ENCODE measurements around the gene SREBF1.

SREBF1 gene

DNA sequence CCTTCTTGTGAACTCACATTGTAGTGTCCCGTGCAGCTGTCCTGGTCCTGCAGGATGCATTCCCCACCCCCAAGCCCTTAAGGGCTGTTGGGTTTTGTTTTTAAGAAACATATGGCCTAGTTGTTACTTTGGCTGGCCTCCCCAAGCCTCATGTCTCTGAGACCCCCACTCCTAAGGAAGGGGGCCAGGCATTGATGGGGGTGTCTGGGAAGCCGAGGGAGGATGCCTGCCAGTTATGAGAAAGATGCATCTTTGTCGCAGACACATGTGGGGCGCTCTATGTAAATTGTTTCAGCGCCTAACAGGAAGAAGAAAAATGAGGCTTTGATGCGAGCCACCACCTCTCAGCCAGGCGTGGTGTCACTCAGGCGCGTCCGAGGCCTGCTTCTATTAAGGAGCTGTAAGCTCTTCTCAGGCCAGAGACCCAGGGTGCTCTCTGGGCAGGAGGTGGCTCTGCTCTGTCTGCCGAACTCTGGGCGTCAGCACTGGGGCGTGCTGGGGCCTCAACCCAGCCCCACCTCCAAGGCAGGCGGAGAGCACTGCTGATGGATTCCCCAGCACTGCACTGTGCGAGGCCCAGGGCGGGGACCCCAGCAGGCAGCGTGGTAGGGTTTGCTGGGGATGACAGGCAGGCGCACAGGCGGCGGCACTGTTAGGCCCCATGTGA, 70.6 kb downstream of the SREBF1 start:
- CTCF ChIA-PET: interaction anchor here (0.5 kb wide), 1 partner anchor 10 kb away, joined by 3 read pairs; no protein-coding TSS in a partner anchor

DNA sequence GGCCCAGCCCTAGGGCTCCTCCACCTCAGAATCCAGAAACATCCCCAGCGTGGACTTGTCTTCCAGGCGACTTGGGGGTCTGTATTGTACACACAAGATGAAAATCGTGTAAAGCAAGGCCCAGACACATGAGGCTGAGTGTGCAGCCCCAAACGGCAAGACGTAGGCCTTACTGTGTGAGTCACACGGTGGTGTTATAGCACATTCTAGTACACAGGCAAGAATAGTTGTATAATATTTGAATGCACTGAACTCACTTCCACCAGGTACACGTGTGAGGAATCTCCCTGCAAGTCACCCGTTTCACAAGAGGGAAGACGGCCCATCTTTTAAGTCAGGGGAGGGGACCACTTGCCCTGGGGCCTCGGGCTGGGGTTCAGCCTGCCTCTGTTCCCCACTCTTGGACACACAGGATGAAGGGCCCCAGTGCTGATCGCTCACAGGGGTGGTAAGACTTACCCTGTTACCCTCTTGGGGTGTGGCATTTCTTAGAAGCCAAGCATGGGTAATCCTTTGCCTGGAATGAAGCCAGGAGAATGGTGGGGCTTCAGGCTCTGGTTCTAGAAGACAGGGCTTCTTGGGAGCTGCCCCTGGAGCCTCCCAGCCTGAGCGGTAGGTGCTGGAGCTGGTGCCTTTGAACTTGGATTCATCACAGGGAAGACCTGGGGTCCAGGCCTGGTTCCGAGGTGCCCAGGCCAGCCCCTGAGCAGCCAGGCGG, 71.3 kb downstream of the SREBF1 start:
- DNase-seq (ENCODE audit: extremely low spot score): no peak
- TF ChIP-seq FOXM1 (IDR thresholded peaks at IDR 0.05; ENCODE audit: borderline replicate concordance): no peak
- TF ChIP-seq ARNT (IDR thresholded peaks at IDR 0.05): no peak
- TF ChIP-seq FOXK2 (IDR thresholded peaks at IDR 0.05): no peak
- no peak for TF ChIP-seq CTBP1 (IDR thresholded peaks at IDR 0.05; ENCODE audit: borderline replicate concordance)
- TF ChIP-seq BHLHE40 (IDR thresholded peaks at IDR 0.05; ENCODE audit: borderline replicate concordance): no peak
- TF ChIP-seq FOXA1 (IDR thresholded peaks at IDR 0.05): no peak
- ChIA-PET POLR2A (no interaction called here), CTCF (no interaction called here)

More for the DNA sequence above, 70.6 kb downstream of the SREBF1 start:
- POLR2A ChIA-PET: no interaction called here
- no peak for TF ChIP-seq ARNT (IDR thresholded peaks at IDR 0.05)
- TF ChIP-seq LEF1 (IDR thresholded peaks at IDR 0.05; ENCODE audit: borderline replicate concordance): no peak
- no peak for TF ChIP-seq TARDBP (IDR thresholded peaks at IDR 0.05)
- no peak for TF ChIP-seq SP1 (IDR thresholded peaks at IDR 0.05)
- no peak for TF ChIP-seq FOXM1 (IDR thresholded peaks at IDR 0.05; ENCODE audit: borderline replicate concordance)
- TF ChIP-seq ZNF384 (IDR thresholded peaks at IDR 0.05): no peak
- no peak for TF ChIP-seq BHLHE40 (IDR thresholded peaks at IDR 0.05; ENCODE audit: borderline replicate concordance)
- TF ChIP-seq L3MBTL2 (conservative IDR thresholded peaks at IDR 0.05): no peak
- no peak for TF ChIP-seq ELF4 (IDR thresholded peaks at IDR 0.05)
- DNase-seq (ENCODE audit: extremely low spot score): no peak

DNA sequence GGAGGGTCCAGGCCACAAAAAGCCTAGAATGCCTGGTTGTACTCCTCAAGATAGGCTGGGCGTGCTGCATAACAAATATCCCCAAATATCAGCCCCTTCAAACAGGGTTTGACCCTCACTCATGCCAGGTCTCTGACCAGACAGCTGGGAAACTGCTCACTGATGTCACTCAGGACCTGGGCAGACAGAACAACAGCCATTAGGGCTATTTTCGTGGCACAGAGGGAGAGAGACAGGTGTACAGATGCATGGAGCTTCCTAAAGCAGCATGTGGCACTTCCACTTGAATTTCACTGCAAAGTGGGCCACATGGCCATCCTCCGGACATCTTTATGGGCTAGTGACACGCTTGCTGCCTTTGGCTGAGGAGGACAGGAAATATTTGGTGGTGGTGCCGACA, 73.1 kb downstream of the SREBF1 start:
- DNase-seq (ENCODE audit: extremely low spot score): no peak
- ChIA-PET CTCF (no interaction called here), POLR2A (no interaction called here)
- no peak for TF ChIP-seq LEF1 (IDR thresholded peaks at IDR 0.05; ENCODE audit: borderline replicate concordance)

DNA sequence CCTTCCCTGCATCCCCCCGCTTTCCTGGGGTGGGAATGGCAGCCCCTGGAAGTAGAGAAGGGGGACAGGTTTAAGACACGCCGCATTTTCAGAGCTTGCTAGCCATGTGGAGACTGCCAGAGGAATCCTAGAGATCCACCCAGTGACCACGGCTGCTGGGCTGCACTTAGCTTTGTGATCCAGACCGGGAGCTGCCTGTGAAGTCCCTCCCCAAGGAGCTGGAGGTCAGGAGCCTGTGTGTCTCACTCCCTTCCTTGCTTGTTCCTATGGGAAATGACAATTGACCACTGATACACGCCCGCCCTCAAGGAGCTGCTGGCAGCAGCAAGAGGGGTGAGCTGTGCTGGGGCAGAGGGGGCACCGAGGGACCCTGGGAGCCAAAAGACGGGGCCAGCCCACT, 73.7 kb downstream of the SREBF1 start:
- TF ChIP-seq SUZ12 (IDR thresholded peaks at IDR 0.05): no peak
- TF ChIP-seq ARNT (IDR thresholded peaks at IDR 0.05): no peak
- TF ChIP-seq FOXA1 (IDR thresholded peaks at IDR 0.05): no peak
- TF ChIP-seq HDGF (IDR thresholded peaks at IDR 0.05; ENCODE audit: borderline replicate concordance): no peak
- TF ChIP-seq NFRKB (IDR thresholded peaks at IDR 0.05): no peak
- TF ChIP-seq BHLHE40 (IDR thresholded peaks at IDR 0.05; ENCODE audit: borderline replicate concordance): no peak
- TF ChIP-seq TARDBP (IDR thresholded peaks at IDR 0.05): no peak
- CTCF ChIA-PET: no interaction called here
- DNase-seq (ENCODE audit: extremely low spot score): no peak
- POLR2A ChIA-PET: no interaction called here

DNA sequence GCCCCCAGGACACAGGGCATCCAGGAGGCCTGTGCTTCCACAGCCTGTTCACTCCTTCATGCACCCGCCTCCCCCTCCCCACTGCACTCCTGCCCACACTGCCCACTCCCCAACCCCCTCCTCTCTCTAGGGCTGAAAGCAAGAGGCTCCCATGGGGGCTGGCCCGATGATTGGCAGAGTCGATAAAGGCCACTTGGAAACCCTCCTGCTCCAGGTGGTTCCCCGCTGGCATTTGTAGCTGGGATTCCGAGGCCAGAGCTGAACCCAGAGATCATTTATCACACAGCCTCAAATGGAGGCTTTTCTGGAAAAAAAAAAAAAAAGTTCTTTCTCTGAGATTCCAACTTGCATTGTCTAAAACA, 74.1 kb downstream of the SREBF1 start:
- TF ChIP-seq TARDBP (IDR thresholded peaks at IDR 0.05): no peak
- no peak for TF ChIP-seq ZNF384 (IDR thresholded peaks at IDR 0.05)
- TF ChIP-seq L3MBTL2 (conservative IDR thresholded peaks at IDR 0.05): no peak
- TF ChIP-seq SP1 (IDR thresholded peaks at IDR 0.05): no peak
- TF ChIP-seq FOXM1 (IDR thresholded peaks at IDR 0.05; ENCODE audit: borderline replicate concordance): no peak
- TF ChIP-seq HDGF (IDR thresholded peaks at IDR 0.05; ENCODE audit: borderline replicate concordance): no peak
- TF ChIP-seq, protein P1, sequence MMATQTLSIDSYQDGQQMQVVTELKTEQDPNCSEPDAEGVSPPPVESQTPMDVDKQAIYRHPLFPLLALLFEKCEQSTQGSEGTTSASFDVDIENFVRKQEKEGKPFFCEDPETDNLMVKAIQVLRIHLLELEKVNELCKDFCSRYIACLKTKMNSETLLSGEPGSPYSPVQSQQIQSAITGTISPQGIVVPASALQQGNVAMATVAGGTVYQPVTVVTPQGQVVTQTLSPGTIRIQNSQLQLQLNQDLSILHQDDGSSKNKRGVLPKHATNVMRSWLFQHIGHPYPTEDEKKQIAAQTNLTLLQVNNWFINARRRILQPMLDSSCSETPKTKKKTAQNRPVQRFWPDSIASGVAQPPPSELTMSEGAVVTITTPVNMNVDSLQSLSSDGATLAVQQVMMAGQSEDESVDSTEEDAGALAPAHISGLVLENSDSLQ (IDR thresholded peaks at IDR 0.05): no peak
- no peak for TF ChIP-seq CTBP1 (IDR thresholded peaks at IDR 0.05; ENCODE audit: borderline replicate concordance)
- no peak for TF ChIP-seq FOXK2 (IDR thresholded peaks at IDR 0.05)
- no peak for TF ChIP-seq LEF1 (IDR thresholded peaks at IDR 0.05; ENCODE audit: borderline replicate concordance)
- TF ChIP-seq ELF4 (IDR thresholded peaks at IDR 0.05): no peak
- no peak for TF ChIP-seq BHLHE40 (IDR thresholded peaks at IDR 0.05; ENCODE audit: borderline replicate concordance)
- TF ChIP-seq FOXA1 (IDR thresholded peaks at IDR 0.05): no peak
- POLR2A ChIA-PET: interaction anchor here (0.9 kb wide), 1 partner anchor 9 kb away, joined by 3 read pairs; no protein-coding TSS in a partner anchor
- no peak for DNase-seq (ENCODE audit: extremely low spot score)
- CTCF ChIA-PET: no interaction called here
